Measurements from ENCODE around the gene EFEMP1.

EFEMP1 gene

GRCh38 chr2:55949613-55950012, 26.0 kb upstream of the EFEMP1 start:
- no peak overlapping the region for H3K4me3 Mint-ChIP-seq
- no peak overlapping the region for H3K27ac Mint-ChIP-seq
- H3K9me3 Mint-ChIP-seq, result peaks cover 0 to 12% of the 10 kb centered on the region in 2 donors
- DNase-seq (no peak), ATAC-seq (replicated peaks) (no peak)
- no peaks in the 10 kb centered on the region for H3K4me1 Mint-ChIP-seq (ENCODE audit: low read depth in 2 of 2)
- no peaks in the 10 kb centered on the region for H3K27me3 Mint-ChIP-seq
- no peaks in the 10 kb centered on the region for H3K36me3 Mint-ChIP-seq (ENCODE audit: insufficient read depth)

GRCh38 chr2:55949211-55949610, 25.6 kb upstream of the EFEMP1 start:
- H3K4me1 Mint-ChIP-seq (ENCODE audit: low read depth in 2 of 2), result no peaks in the 10 kb centered on the region
- H3K36me3 Mint-ChIP-seq (ENCODE audit: insufficient read depth), result no peaks in the 10 kb centered on the region
- H3K9me3 Mint-ChIP-seq, result peaks cover 0 to 12% of the 10 kb centered on the region in 2 donors
- H3K27ac Mint-ChIP-seq, result no peak overlapping the region
- no peak for ATAC-seq (replicated peaks)
- H3K4me3 Mint-ChIP-seq, result no peak overlapping the region
- no peaks in the 10 kb centered on the region for H3K27me3 Mint-ChIP-seq
- no peak for DNase-seq

GRCh38 chr2:55948176-55948923, 24.8 kb upstream of the EFEMP1 start:
- Mint-ChIP-seq H3K9me3 (peaks cover 0 to 12% of the 10 kb centered on the region in 2 donors), H3K27ac (no peak overlapping the region), H3K4me3 (no peak overlapping the region), H3K27me3 (no peaks in the 10 kb centered on the region), H3K4me1 (ENCODE audit: low read depth in 2 of 2) (no peaks in the 10 kb centered on the region), H3K36me3 (ENCODE audit: insufficient read depth) (no peaks in the 10 kb centered on the region)
- ATAC-seq (replicated peaks), result no peak
- DNase-seq, result no peak

GRCh38 chr2:55947752-55948151, 24.2 kb upstream of the EFEMP1 start:
- H3K4me1 Mint-ChIP-seq (ENCODE audit: low read depth in 2 of 2), result no peaks in the 10 kb centered on the region
- no peaks in the 10 kb centered on the region for H3K27me3 Mint-ChIP-seq
- no peaks in the 10 kb centered on the region for H3K36me3 Mint-ChIP-seq (ENCODE audit: insufficient read depth)
- H3K9me3 Mint-ChIP-seq, result peaks cover 0 to 11% of the 10 kb centered on the region in 2 donors
- H3K4me3 Mint-ChIP-seq, result no peak overlapping the region
- DNase-seq (no peak), ATAC-seq (replicated peaks) (no peak)
- no peak overlapping the region for H3K27ac Mint-ChIP-seq

- no peak for DNase-seq
- Mint-ChIP-seq H3K36me3 (ENCODE audit: insufficient read depth) (no peaks in the 10 kb centered on the region), H3K9me3 (peaks cover 0 to 10% of the 10 kb centered on the region in 2 donors), H3K4me3 (no peak overlapping the region), H3K4me1 (ENCODE audit: low read depth in 2 of 2) (no peaks in the 10 kb centered on the region), H3K27ac (no peak overlapping the region), H3K27me3 (no peaks in the 10 kb centered on the region)
- ATAC-seq (replicated peaks), result no peak
Measured at GRCh38 chr2:55946793-55947192, 23.2 kb upstream of the EFEMP1 start.

- Mint-ChIP-seq H3K4me3 (no peak overlapping the region), H3K27ac (no peak overlapping the region), H3K9me3 (peaks cover 0 to 1% of the 10 kb centered on the region in 2 donors), H3K36me3 (ENCODE audit: insufficient read depth) (no peaks in the 10 kb centered on the region), H3K4me1 (ENCODE audit: low read depth in 2 of 2) (no peaks in the 10 kb centered on the region), H3K27me3 (no peaks in the 10 kb centered on the region)
- ATAC-seq (replicated peaks), result no peak
- no peak for DNase-seq
Measured at GRCh38 chr2:55943466-55943865, 19.9 kb upstream of the EFEMP1 start.

- ATAC-seq (replicated peaks) (no peak), DNase-seq (no peak)
- H3K4me1 Mint-ChIP-seq (ENCODE audit: low read depth in 2 of 2), result no peaks in the 10 kb centered on the region
- no peak overlapping the region for H3K27ac Mint-ChIP-seq
- H3K27me3 Mint-ChIP-seq, result no peaks in the 10 kb centered on the region
- peaks cover 0 to 5% of the 10 kb centered on the region in 2 donors for H3K9me3 Mint-ChIP-seq
- H3K36me3 Mint-ChIP-seq (ENCODE audit: insufficient read depth), result no peaks in the 10 kb centered on the region
- no peak overlapping the region for H3K4me3 Mint-ChIP-seq
Measured at GRCh38 chr2:55936351-55936750, 12.8 kb upstream of the EFEMP1 start.

GRCh38 chr2:55934337-55934736, 10.8 kb upstream of the EFEMP1 start:
- no peak overlapping the region for H3K4me3 Mint-ChIP-seq
- H3K27ac Mint-ChIP-seq, result no peak overlapping the region
- peaks cover 0 to 5% of the 10 kb centered on the region in 2 donors for H3K9me3 Mint-ChIP-seq
- DNase-seq (no peak), ATAC-seq (replicated peaks) (no peak)
- no peaks in the 10 kb centered on the region for H3K4me1 Mint-ChIP-seq (ENCODE audit: low read depth in 2 of 2)
- H3K36me3 Mint-ChIP-seq (ENCODE audit: insufficient read depth), result no peaks in the 10 kb centered on the region
- H3K27me3 Mint-ChIP-seq, result no peaks in the 10 kb centered on the region

- no peak overlapping the region for H3K4me3 Mint-ChIP-seq
- no peaks in the 10 kb centered on the region for H3K27me3 Mint-ChIP-seq
- no peak for ATAC-seq (replicated peaks)
- no peaks in the 10 kb centered on the region for H3K4me1 Mint-ChIP-seq (ENCODE audit: low read depth in 2 of 2)
- no peak for DNase-seq
- H3K27ac Mint-ChIP-seq, result no peak overlapping the region
- no peaks in the 10 kb centered on the region for H3K36me3 Mint-ChIP-seq (ENCODE audit: insufficient read depth)
- H3K9me3 Mint-ChIP-seq, result peaks cover 0 to 4% of the 10 kb centered on the region in 2 donors
Measured at GRCh38 chr2:55932843-55933242, 9.3 kb upstream of the EFEMP1 start.

GRCh38 chr2:55931281-55931680, 7.7 kb upstream of the EFEMP1 start:
- H3K9me3 Mint-ChIP-seq, result peaks cover 0 to 5% of the 10 kb centered on the region in 2 donors
- H3K4me1 Mint-ChIP-seq (ENCODE audit: low read depth in 2 of 2), result no peaks in the 10 kb centered on the region
- H3K27ac Mint-ChIP-seq, result no peak overlapping the region
- no peaks in the 10 kb centered on the region for H3K27me3 Mint-ChIP-seq
- no peak overlapping the region for H3K4me3 Mint-ChIP-seq
- DNase-seq (no peak), ATAC-seq (replicated peaks) (no peak)
- H3K36me3 Mint-ChIP-seq (ENCODE audit: insufficient read depth), result no peaks in the 10 kb centered on the region

GRCh38 chr2:55929476-55929875, 5.9 kb upstream of the EFEMP1 start:
- ATAC-seq (replicated peaks) (no peak), DNase-seq (no peak)
- Mint-ChIP-seq H3K27ac (no peak overlapping the region), H3K4me1 (ENCODE audit: low read depth in 2 of 2) (no peaks in the 10 kb centered on the region), H3K27me3 (peaks cover 0 to 7% of the 10 kb centered on the region in 2 donors), H3K9me3 (peaks cover 0 to 5% of the 10 kb centered on the region in 2 donors), H3K36me3 (ENCODE audit: insufficient read depth) (no peaks in the 10 kb centered on the region), H3K4me3 (no peak overlapping the region)

- Mint-ChIP-seq H3K4me3 (no peak overlapping the region), H3K4me1 (ENCODE audit: low read depth in 2 of 2) (peaks cover 0 to 1% of the 10 kb centered on the region in 2 donors), H3K36me3 (ENCODE audit: insufficient read depth) (no peaks in the 10 kb centered on the region), H3K27ac (no peak overlapping the region), H3K27me3 (peaks cover 22 to 24% of the 10 kb centered on the region in 2 donors), H3K9me3 (peaks cover 0 to 5% of the 10 kb centered on the region in 2 donors)
- DNase-seq (no peak), ATAC-seq (replicated peaks) (no peak)
Measured at GRCh38 chr2:55926974-55927373, 3.4 kb upstream of the EFEMP1 start.

- Mint-ChIP-seq H3K4me3 (no peak overlapping the region), H3K27me3 (peaks cover 22 to 26% of the 10 kb centered on the region in 2 donors), H3K4me1 (ENCODE audit: low read depth in 2 of 2) (peaks cover 0 to 1% of the 10 kb centered on the region in 2 donors), H3K9me3 (peaks cover 0 to 5% of the 10 kb centered on the region in 2 donors), H3K36me3 (ENCODE audit: insufficient read depth) (no peaks in the 10 kb centered on the region), H3K27ac (no peak overlapping the region)
- DNase-seq (no peak), ATAC-seq (replicated peaks) (no peak)
Measured at GRCh38 chr2:55926246-55926645, 2.7 kb upstream of the EFEMP1 start.

GRCh38 chr2:55923982-55924321, 370 bp upstream of the EFEMP1 start:
- ATAC-seq (replicated peaks), result no peak
- Mint-ChIP-seq H3K36me3 (ENCODE audit: insufficient read depth) (no peaks in the 10 kb centered on the region), H3K4me1 (ENCODE audit: low read depth in 2 of 2) (peaks cover 0 to 1% of the 10 kb centered on the region in 2 donors), H3K27me3 (peaks cover 22 to 26% of the 10 kb centered on the region in 2 donors), H3K9me3 (peaks cover 0 to 5% of the 10 kb centered on the region in 2 donors), H3K4me3 (no peak overlapping the region), H3K27ac (no peak overlapping the region)
- no peak for DNase-seq

Measured in effector memory CD8-positive, alpha-beta T cell (primary cell).